Measurements from ENCODE around the gene KLHL30. TPM values are rescaled to one million over a fixed set of nuclear protein-coding genes. Genes with fewer than 3 reads are reported as not detected.

KLHL30 gene
- total RNA-seq, 4 donors from 2014 or later = 0.14 to 5.6 TPM; not detected in 2

GRCh38 chr2:238139196-238140039, 950 bp downstream of the KLHL30 start:
- intact Hi-C loops (cut with DNase I; ENCODE audit: low total_unique reads) = loop anchor here (10.0 kb wide), 1 partner anchor 285 kb away; the partner anchor contains the start of gene RAMP1
- Histone ChIP-seq H3K36me3 (no peaks in the 10 kb centered on the region), H3K27ac (no peak overlapping the region), H3K9me3 (no peaks in the 10 kb centered on the region), H3K4me3 (peak overlapping the region in 1 of 4 donors; percentile 1), H3K4me1 (peaks cover 7 to 36% (median 29%) of the 10 kb centered on the region in 4 donors), H3K27me3 (peaks cover 5% of the 10 kb centered on the region)
- TF ChIP-seq CTCF (IDR thresholded peaks at IDR 0.05) (peak; percentile 45 to 62 (median 47)), POLR2AphosphoS5 (IDR thresholded peaks at IDR 0.05) (no peak)
- in situ Hi-C loops (cut with MboI; ENCODE audit: low pct_ligation_motif_present in 1 of 4, low pct_unique_long_range_greater_than_20kb in 1 of 4, low sequenced_read_pairs in 3 of 4) = no loop called here
- DNase-seq = no peak
- WGBS, 2 donors (ENCODE audit: low coverage in 1 of 2) = 56% methylated on average over 51 of the region's 56 CpGs; no CpG with 5 or more reads in 1 of the 2 donors

GRCh38 chr2:238140040-238140439, 1.6 kb downstream of the KLHL30 start:
- H3K27me3 ChIP-seq = peaks cover 5% of the 10 kb centered on the region
- H3K4me3 ChIP-seq = no peak overlapping the region
- TF ChIP-seq EP300 (IDR thresholded peaks at IDR 0.05; ENCODE audit: low read depth) = no peak
- TF ChIP-seq CTCF (IDR thresholded peaks at IDR 0.05) = no peak
- no peak for TF ChIP-seq POLR2AphosphoS5 (IDR thresholded peaks at IDR 0.05)
- TF ChIP-seq POLR2A (IDR thresholded peaks at IDR 0.05) = no peak
- H3K9me3 ChIP-seq = no peaks in the 10 kb centered on the region
- DNase-seq = no peak
- intact Hi-C loops (cut with DNase I; ENCODE audit: low total_unique reads) (loop anchor here (10.0 kb wide), 1 partner anchor 285 kb away; the partner anchor contains the start of gene RAMP1), in situ Hi-C loops (cut with MboI; ENCODE audit: low pct_ligation_motif_present in 1 of 4, low pct_unique_long_range_greater_than_20kb in 1 of 4, low sequenced_read_pairs in 3 of 4) (no loop called here)
- 67% methylated on average over 7 of the region's 7 CpGs; no CpG with 5 or more reads in 1 of the 2 donors for WGBS, 2 donors (ENCODE audit: low coverage in 1 of 2)
- no peaks in the 10 kb centered on the region for H3K36me3 ChIP-seq
- peaks cover 7 to 36% (median 29%) of the 10 kb centered on the region in 4 donors for H3K4me1 ChIP-seq
- no peak overlapping the region for H3K27ac ChIP-seq

GRCh38 chr2:238140721-238141540, 2.5 kb downstream of the KLHL30 start:
- intact Hi-C loops (cut with DNase I; ENCODE audit: low total_unique reads) (loop anchor here (10.0 kb wide), 1 partner anchor 286 kb away; the partner anchor contains the start of gene RAMP1), in situ Hi-C loops (cut with MboI; ENCODE audit: low pct_ligation_motif_present in 1 of 4, low pct_unique_long_range_greater_than_20kb in 1 of 4, low sequenced_read_pairs in 3 of 4) (no loop called here)
- Histone ChIP-seq H3K9me3 (no peaks in the 10 kb centered on the region), H3K4me3 (no peak overlapping the region), H3K4me1 (peaks cover 7 to 36% (median 29%) of the 10 kb centered on the region in 4 donors), H3K27ac (no peak overlapping the region), H3K36me3 (no peaks in the 10 kb centered on the region), H3K27me3 (peaks cover 5% of the 10 kb centered on the region)
- WGBS, 2 donors (ENCODE audit: low coverage in 1 of 2) = 90% methylated on average over 50 of the region's 60 CpGs; no CpG with 5 or more reads in 1 of the 2 donors
- no peak for TF ChIP-seq CTCF (IDR thresholded peaks at IDR 0.05)
- DNase-seq = no peak

All from transverse colon (tissue), 4 donors.